SK-N-MC (cell line): ENCODE measurements around the gene DAND5.

Experiments
- EZH2 ChIP-seq: fragments of 200-600 bp; sonication (generic); IDR thresholded peaks from one replicate; pipeline ENCODE4 v1.6.1; 2017; ENCODE audit warnings: antibody characterized with exemption
- FOXP2 ChIP-seq: optimal IDR thresholded peaks from 2 replicates; pipeline ENCODE3; 2011; ENCODE audit warnings: mild to moderate bottlenecking, moderate library complexity; ENCODE audit not compliant: insufficient read depth; ENCODE audit errors: extremely low read length, control extremely low read depth
- POLR2AphosphoS5 ChIP-seq: IDR thresholded peaks from 2 replicates; pipeline ENCODE4 v1.6.1; 2012; ENCODE audit warnings: mild to moderate bottlenecking, low read depth, low read length, borderline replicate concordance

GRCh38 chr19:13004273-13004672 lies 34.9 kb downstream of the DAND5 start:
- TF ChIP-seq POLR2AphosphoS5: no peak
- TF ChIP-seq EZH2: no peak
- TF ChIP-seq FOXP2: no peak
